ENCODE measurements around the gene MIF4GD. TPM values are rescaled to one million over a fixed set of nuclear protein-coding genes. Genes with fewer than 3 reads are reported as not detected.

MIF4GD gene
- total RNA-seq, 2 donors from 2014 or later, result 18.0 to 24.9 TPM

DNA sequence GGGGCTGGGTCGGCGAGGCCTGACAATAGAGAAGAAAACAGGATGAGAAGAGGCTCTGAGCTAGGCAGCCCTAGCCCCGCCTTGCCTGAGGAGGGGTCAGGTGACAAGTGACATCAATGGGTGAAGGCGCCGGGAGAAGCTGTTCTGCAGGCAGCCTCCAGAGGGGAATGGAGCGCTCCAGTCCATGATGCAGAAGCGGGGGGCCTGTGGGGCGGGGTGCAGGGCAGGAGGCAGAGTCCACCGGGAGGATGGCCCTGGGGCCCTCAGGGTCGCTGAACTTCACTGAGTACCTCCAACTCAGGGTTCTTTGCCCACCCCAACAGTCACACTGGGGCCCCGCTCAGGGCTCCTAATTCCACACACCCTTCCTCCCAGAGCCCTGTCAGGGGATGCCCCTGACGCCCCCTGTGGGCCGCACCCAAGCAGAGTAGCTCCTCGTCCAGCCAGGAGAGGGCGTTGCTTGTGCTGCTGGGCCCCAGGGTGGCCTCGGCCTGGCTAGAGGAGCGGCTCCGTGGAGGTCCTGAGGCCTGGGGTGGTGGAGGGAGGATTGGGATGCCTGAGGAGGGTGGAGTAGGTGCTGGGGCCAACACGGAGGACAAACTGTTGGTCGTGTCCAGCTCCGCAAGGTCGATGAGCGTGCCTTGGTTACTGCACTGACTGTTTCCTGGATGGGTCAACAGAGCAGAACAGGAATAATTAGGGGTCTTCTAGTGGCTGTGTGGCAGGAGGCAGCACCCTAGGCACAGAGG, 30.5 kb downstream of the MIF4GD start:
- DNase-seq (ENCODE audit: low spot score), result no peak
- H3K9me3 ChIP-seq, result no peaks in the 10 kb centered on the region

DNA sequence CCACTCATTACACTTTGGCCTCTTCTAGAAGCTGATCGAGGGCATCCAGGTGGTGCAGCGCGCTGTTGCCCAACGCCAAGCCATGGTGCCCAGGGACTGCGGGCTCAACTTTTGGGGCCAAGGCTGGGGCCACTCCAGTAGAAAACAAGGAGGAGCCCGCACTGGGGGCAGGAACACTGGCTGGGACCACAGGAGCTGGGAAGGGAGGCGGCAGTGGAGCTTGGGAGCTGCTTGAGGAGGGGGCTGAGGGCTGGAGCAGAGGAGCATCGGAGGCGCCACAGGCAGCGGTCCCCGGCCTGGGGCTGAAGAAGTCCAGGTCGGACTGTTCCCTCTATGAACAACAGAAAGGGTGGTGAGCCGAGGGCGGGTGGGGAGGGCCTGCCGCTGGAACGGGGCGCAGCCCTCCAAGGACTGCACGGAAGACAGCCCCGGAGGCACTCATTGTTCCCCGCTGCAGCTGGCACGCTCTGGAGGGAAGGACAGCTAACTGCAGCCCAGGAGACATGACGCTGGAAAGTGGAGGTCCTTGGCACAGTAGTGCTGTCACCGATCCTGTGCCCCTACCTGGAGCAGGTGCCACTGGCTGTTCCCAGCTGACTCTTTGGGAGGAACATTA, 31.1 kb downstream of the MIF4GD start:
- DNase-seq (ENCODE audit: low spot score), result no peak
- H3K27ac ChIP-seq, result no peak overlapping the region
- TF ChIP-seq, protein P1, sequence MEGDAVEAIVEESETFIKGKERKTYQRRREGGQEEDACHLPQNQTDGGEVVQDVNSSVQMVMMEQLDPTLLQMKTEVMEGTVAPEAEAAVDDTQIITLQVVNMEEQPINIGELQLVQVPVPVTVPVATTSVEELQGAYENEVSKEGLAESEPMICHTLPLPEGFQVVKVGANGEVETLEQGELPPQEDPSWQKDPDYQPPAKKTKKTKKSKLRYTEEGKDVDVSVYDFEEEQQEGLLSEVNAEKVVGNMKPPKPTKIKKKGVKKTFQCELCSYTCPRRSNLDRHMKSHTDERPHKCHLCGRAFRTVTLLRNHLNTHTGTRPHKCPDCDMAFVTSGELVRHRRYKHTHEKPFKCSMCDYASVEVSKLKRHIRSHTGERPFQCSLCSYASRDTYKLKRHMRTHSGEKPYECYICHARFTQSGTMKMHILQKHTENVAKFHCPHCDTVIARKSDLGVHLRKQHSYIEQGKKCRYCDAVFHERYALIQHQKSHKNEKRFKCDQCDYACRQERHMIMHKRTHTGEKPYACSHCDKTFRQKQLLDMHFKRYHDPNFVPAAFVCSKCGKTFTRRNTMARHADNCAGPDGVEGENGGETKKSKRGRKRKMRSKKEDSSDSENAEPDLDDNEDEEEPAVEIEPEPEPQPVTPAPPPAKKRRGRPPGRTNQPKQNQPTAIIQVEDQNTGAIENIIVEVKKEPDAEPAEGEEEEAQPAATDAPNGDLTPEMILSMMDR (IDR thresholded peaks at IDR 0.05), result no peak
- H3K36me3 ChIP-seq, result peaks cover 94% of the 10 kb centered on the region
- H3K27me3 ChIP-seq, result no peaks in the 10 kb centered on the region
- H3K4me3 ChIP-seq, result no peak overlapping the region
- H3K9me3 ChIP-seq, result no peaks in the 10 kb centered on the region
- peaks cover 0 to 17% of the 10 kb centered on the region in 2 donors for H3K4me1 ChIP-seq

More for the DNA sequence above, 30.5 kb downstream of the MIF4GD start:
- no peak overlapping the region for H3K4me3 ChIP-seq
- TF ChIP-seq, protein P1 (IDR thresholded peaks at IDR 0.05), result peak in 1 of 2 donors; percentile 50
- H3K4me1 ChIP-seq, result peaks cover 0 to 17% of the 10 kb centered on the region in 2 donors
- no peaks in the 10 kb centered on the region for H3K27me3 ChIP-seq
- peaks cover 94% of the 10 kb centered on the region for H3K36me3 ChIP-seq
- no peak overlapping the region for H3K27ac ChIP-seq

DNA sequence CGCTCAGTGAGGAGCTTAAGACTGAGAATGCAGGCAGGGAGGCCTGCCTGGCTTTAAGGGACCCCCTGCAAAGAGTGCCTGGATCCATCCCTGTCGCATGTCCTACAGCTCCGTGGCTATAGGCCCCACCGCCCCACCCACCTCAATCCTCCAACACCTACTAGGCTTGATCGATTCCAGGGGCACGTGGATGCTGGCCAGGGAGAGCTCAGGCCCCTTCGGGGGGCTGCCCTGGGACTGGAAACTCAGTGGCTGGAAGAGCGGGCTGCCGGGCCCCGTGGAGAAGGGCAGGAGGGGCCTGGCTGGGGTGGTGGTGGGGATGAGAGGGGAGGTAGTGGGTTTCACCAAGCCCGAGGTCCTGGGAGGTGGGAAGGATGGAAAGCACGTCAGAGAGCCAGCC, 31.8 kb downstream of the MIF4GD start:
- peak overlapping the region in 1 of 2 donors; percentile 72 for H3K27ac ChIP-seq
- DNase-seq (ENCODE audit: low spot score), result no peak
- H3K4me1 ChIP-seq, result peaks cover 0 to 17% of the 10 kb centered on the region in 2 donors
- H3K4me3 ChIP-seq, result no peak overlapping the region
- peaks cover 94% of the 10 kb centered on the region for H3K36me3 ChIP-seq
- no peaks in the 10 kb centered on the region for H3K27me3 ChIP-seq
- no peaks in the 10 kb centered on the region for H3K9me3 ChIP-seq
- TF ChIP-seq, protein P1 (IDR thresholded peaks at IDR 0.05), result no peak

DNA sequence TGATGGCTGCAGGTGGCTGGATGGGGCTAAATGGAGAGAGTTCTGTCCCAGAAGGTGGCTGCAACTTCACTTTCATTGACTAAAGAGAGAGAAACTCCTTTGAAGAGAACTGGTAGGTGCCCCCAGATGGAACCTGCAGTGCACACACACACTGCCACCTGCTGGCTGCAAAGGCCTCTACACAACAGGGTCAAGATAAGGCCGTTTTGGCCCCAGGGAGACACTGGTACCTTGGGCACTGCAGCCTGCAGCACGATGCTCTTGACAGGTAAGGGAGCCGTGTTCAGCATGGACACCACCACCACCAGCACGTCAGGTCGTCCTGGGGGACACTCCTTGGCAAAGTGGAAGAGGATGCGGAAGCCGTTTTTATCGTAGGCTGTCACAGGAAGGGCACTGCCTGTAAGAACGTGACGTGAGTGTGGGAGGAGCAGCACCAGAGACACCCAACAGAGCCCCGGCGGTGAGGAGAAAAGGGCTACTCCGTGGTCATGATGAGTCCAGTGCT, 32.3 kb downstream of the MIF4GD start:
- DNase-seq (ENCODE audit: low spot score), result no peak
- Histone ChIP-seq H3K4me3 (no peak overlapping the region), H3K27me3 (no peaks in the 10 kb centered on the region), H3K27ac (peak overlapping the region; percentile 69 to 72), H3K9me3 (no peaks in the 10 kb centered on the region), H3K36me3 (peaks cover 92% of the 10 kb centered on the region), H3K4me1 (peaks cover 0 to 17% of the 10 kb centered on the region in 2 donors)
- TF ChIP-seq, protein P1 (IDR thresholded peaks at IDR 0.05), result peak; percentile 54 to 87

DNA sequence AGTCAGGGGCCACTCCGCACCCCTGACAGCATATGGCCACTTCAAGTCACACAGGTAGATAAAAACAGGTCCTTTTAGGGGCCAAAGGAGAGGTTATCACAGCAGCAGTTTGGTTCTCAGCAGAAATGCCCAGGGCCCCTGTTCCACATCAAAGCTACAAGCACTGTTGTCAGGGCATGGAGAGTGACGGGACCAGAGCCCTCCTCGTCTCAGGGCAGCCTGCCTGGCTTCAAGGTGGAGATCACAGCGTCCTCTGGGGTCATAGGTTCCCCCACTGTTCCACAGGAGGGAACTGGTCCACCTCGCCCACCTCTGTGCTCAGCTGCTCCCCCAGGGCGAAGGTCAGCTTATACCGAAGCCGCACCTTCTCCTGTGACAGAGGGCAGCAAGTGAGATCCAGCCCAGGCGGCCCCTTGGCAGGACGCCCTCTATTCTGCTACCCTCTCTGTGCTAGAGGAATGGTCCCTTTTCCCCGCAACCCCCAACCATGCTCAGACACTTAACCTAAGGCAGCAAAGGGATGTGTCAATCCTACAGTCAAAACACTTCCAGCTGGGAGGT, 32.9 kb downstream of the MIF4GD start:
- H3K27ac ChIP-seq, result peak overlapping the region; percentile 69 to 72
- no peak overlapping the region for H3K4me3 ChIP-seq
- DNase-seq (ENCODE audit: low spot score), result no peak
- H3K4me1 ChIP-seq, result peaks cover 0 to 17% of the 10 kb centered on the region in 2 donors
- peaks cover 87% of the 10 kb centered on the region for H3K36me3 ChIP-seq
- no peaks in the 10 kb centered on the region for H3K9me3 ChIP-seq
- TF ChIP-seq, protein P1 (IDR thresholded peaks at IDR 0.05), result no peak
- no peaks in the 10 kb centered on the region for H3K27me3 ChIP-seq
